NCI-H69 (cell line): ENCODE results near the gene KTN1.

Experiments
- DNase-seq: peaks from one replicate; lab custom pipeline; 2025; lab: John Stamatoyannopoulos, UW

The KTN1 gene, protein sequence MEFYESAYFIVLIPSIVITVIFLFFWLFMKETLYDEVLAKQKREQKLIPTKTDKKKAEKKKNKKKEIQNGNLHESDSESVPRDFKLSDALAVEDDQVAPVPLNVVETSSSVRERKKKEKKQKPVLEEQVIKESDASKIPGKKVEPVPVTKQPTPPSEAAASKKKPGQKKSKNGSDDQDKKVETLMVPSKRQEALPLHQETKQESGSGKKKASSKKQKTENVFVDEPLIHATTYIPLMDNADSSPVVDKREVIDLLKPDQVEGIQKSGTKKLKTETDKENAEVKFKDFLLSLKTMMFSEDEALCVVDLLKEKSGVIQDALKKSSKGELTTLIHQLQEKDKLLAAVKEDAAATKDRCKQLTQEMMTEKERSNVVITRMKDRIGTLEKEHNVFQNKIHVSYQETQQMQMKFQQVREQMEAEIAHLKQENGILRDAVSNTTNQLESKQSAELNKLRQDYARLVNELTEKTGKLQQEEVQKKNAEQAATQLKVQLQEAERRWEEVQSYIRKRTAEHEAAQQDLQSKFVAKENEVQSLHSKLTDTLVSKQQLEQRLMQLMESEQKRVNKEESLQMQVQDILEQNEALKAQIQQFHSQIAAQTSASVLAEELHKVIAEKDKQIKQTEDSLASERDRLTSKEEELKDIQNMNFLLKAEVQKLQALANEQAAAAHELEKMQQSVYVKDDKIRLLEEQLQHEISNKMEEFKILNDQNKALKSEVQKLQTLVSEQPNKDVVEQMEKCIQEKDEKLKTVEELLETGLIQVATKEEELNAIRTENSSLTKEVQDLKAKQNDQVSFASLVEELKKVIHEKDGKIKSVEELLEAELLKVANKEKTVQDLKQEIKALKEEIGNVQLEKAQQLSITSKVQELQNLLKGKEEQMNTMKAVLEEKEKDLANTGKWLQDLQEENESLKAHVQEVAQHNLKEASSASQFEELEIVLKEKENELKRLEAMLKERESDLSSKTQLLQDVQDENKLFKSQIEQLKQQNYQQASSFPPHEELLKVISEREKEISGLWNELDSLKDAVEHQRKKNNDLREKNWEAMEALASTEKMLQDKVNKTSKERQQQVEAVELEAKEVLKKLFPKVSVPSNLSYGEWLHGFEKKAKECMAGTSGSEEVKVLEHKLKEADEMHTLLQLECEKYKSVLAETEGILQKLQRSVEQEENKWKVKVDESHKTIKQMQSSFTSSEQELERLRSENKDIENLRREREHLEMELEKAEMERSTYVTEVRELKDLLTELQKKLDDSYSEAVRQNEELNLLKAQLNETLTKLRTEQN (N-terminal part only)

GRCh38 chr14:55579724-55580469 lies at the start of gene KTN1:
TSS of gene KTN1 (plus strand) at chr14:55580207. CDS start at chr14:55612049, 31,842 bp downstream.
- DNase-seq, result peak; percentile 96

DNA sequence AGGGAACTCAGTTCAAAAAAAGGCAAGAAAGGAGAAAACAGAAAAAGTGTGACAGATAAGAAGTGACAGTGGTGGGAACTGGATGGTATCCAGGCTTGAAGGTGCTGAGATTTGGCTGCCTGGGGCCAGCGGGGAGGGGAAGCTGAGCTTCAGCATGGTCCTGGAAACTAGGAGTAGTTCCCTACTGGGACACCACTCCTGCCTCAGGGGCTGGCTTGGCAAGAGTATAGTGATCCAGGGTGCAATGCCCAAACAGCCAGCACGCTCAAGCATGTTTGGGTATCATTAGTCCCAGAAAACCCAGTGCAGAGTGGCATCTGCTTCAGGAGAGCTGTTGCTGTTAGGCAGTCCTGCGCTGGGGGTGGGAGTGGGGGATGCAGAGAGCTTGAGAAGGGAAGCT lies 49.5 kb upstream of the KTN1 start:
- no peak for DNase-seq

DNA sequence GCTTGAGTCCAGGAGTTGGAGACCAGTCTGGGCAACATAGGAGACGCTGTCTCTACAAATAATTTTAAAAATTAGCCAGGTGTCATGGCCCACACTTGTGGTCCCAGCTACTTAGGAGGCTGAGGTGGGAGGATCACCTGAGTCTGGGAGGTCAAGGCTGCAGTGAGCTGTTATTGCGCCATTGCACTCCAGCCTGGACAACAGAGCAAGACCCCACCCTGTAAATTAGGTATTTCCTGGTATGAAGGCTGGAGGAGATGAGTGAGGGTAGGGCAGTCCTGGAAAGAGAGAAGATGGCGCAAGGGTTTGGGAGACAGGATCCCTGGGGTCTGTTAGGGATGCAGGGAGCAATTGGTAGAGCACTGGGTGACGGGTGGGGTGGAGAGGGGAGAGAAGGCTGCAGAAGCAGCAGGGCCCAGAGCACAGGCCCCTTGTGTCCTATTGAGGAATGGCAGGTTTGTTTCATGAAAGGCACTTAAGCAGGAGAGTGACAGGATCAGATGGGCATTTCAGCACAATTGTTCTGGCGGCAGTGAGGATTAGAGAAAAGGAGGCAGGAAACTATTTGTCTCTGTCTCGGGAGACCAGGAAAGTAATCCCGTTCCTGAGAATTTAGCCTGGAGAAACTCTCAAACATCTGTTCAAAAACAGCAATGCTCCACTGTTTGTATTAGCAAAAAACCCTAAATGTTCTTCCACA lies 47.2 kb upstream of the KTN1 start:
- DNase-seq, result peak; percentile 58

GRCh38 chr14:55533960-55534359 lies 46.0 kb upstream of the KTN1 start:
- DNase-seq, result no peak

GRCh38 chr14:55535516-55536203 lies 44.3 kb upstream of the KTN1 start:
- no peak for DNase-seq

- DNase-seq, result no peak
These were observed 43.8 kb upstream of the KTN1 start for GRCh38 chr14:55536204-55536708.

- no peak for DNase-seq
These were observed 42.2 kb upstream of the KTN1 start for GRCh38 chr14:55537782-55538181.

DNA sequence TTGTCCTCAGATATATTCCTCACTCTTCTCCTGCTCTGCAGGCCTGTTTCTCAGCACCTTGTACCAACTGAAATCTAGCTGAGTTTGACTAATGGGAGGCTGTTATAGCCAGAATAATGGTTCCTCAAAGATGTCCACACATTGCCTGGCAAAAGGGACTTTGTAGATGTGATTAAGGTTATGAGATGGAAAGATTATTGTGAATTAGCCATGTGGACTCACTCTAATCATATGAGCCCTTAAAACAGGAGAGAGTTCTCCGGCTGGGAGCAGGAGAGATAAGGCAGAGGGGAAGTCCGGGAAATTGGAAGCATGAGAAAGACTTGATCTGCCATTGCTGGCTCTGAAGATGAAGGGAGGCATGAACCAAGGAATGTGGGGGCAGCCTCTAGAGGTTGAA lies 40.0 kb upstream of the KTN1 start:
- no peak for DNase-seq

- DNase-seq, result no peak
These were observed 38.9 kb upstream of the KTN1 start for GRCh38 chr14:55540847-55541773.

- DNase-seq, result no peak
These were observed 34.2 kb upstream of the KTN1 start for GRCh38 chr14:55545779-55546178.

DNA sequence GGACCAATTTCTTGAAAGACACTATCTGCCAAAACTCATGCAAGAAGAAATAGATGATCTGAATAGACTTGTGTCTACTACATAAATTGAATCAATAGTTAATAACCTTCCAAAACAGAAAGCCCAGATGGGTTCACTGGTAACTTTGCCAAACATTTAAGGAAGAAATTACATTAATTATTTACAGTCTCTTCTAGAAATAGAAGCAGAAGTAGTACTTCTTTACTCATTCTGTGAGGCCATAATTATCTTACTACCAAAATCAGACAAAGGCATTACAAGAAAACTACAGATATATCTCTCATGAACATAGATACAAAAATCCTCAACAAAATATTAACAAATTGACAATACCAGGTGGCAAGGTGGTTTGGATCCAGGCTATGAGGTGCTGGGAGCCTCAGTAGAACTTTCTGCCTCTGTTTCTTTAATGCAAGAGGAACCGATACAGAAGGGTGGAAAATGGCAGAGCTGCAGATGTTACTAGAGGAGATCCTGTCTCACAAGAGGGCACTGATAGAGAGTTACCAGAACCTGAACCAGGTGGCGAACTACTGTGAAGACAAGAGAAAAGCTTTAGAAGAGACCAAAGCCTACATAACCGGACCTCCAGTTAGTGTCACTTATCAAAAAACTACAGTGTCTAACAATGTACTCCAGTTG lies 33.7 kb upstream of the KTN1 start:
- no peak for DNase-seq

GRCh38 chr14:55547650-55548315 lies 32.2 kb upstream of the KTN1 start:
- DNase-seq, result no peak

GRCh38 chr14:55553791-55554190 lies 26.2 kb upstream of the KTN1 start:
- no peak for DNase-seq

DNA sequence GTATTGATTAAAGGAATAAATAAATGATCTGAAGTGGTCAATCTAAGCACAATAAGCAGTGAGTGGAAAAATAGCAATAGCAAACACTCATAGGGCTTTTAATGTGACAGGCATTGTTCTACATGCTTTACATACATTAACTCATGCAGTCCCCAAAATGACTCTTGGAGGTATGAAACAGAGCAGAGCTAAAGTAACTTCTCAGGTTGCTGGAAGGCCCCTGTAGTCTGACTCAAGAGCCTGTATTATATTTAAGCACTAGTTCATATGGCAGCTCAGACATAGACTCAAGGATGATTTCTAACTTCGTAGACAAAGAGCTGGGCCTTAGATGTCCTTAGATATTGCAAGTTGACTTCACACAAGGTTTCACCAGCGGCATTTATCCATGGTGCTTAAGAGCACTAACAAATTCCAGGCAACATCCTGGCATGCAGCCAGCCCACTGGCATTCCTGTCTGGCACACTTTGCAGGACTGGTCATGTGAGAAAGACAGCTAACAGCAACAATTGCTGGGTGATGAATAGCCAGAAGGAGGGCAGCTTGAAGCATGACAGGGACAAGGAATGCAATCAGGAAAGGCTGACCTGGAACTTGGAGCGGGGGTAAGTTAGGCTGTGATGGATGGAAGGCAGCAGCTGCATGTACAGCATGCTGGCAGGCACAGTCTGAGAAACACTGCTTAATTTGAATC lies 22.9 kb upstream of the KTN1 start:
- peak; percentile 91 for DNase-seq

GRCh38 chr14:55562135-55562534 lies 17.9 kb upstream of the KTN1 start:
- DNase-seq, result no peak

DNA sequence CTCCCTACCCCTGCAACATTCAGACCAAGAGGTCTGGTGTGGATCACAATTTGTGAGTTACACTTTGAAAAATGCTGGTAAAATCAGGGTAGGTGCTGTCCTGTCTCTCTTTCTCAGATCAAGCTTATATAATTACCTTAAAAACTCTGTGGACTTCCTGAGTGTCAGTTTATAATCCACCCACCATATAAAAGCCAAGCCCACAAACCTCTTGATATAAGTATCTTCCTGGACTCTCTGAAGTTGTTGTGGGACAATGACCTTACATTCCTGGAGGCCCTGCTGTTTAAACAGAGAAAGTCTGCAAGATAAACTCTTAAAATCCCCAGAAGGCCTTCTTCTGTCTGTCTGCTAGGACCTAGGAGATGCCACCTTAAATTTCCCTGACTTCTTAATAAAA lies 11.4 kb upstream of the KTN1 start:
- DNase-seq, result no peak
